Activated T-cell treated with anti-CD3 and anti-CD28 coated beads, Interleukin-2, amount 50 U/mL, for 4 hours (primary cell): ENCODE results near the gene PDE4D. TPM values are rescaled to one million over a fixed set of nuclear protein-coding genes. Genes with fewer than 3 reads are reported as not detected.

Source experiments
- ATAC-seq, 2 donors: fragments of 200-7000 bp; cut with Tn5 transposase; one replicate each; pipeline ENCODE4 v1.10.0; 2021
- DNase-seq: peaks from one replicate; pipeline ENCODE4 v3.0.0-alpha.2; 2020
- H3K27me3 Mint-ChIP-seq: one replicate; pipeline ENCODE4 v1.8.0; 2021; ENCODE audit warnings: low read depth, mixed read lengths
- H3K36me3 Mint-ChIP-seq: one replicate; pipeline ENCODE4 v1.8.0; 2022; ENCODE audit warnings: mixed read lengths; ENCODE audit not compliant: insufficient read depth
- H3K4me1 Mint-ChIP-seq: one replicate; pipeline ENCODE4 v1.8.0; 2021; ENCODE audit warnings: low read depth, mixed read lengths
- H3K4me3 Mint-ChIP-seq: one replicate; pipeline ENCODE4 v1.8.0; 2021; ENCODE audit warnings: mild to moderate bottlenecking, moderate library complexity, mixed read lengths
- H3K9me3 Mint-ChIP-seq: one replicate; pipeline ENCODE4 v1.8.0; 2021; ENCODE audit warnings: mixed read lengths
- total RNA-seq, 3 donors: library from RNA; stranded (reverse); gene quantifications; one replicate each; pipeline ENCODE4 v1.2.1, GENCODE V29; 2021

PDE4D gene
- total RNA-seq, 3 donors from 2014 or later, result 13.9 to 17.1 (median 16.7) TPM

DNA sequence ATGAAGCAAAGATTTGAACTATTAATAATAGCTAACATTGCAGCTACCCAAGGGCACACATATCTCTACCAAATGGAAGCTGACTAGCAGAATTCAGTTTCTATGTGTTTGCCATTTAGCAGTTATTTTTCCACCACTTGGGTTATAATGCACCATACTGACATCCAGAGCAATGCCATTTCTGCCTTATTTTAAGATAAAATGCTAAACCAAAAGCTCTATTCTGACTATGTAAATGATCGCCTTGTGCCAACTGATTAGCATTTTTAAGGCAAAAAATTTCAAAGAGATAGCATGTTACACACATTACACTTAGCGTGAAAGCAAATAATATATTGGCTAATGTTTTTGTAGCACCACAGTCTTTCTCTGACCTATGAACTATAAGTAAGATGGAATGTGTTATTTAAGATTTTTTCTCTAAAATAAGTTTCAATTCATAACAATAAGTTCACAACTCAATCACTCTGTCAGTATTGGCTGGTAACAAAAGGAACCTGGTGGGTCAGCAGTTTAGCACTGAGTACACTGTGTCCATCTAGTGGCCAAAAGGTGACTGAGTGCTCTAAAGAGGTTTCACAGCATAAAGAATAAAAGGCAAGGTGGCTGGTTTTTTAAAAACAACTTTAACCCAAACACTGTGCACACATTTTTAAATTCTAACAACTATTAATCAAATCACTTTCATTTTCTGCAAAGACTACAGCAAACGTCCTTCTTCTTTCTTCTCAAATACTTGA lies 443.5 kb downstream of the PDE4D start:
- H3K9me3 Mint-ChIP-seq, result no peaks in the 10 kb centered on the region
- H3K27me3 Mint-ChIP-seq, result no peaks in the 10 kb centered on the region
- DNase-seq, result no peak
- H3K4me3 Mint-ChIP-seq, result no peak overlapping the region
- H3K4me1 Mint-ChIP-seq, result no peaks in the 10 kb centered on the region
- no peak for ATAC-seq
- no peaks in the 10 kb centered on the region for H3K36me3 Mint-ChIP-seq

DNA sequence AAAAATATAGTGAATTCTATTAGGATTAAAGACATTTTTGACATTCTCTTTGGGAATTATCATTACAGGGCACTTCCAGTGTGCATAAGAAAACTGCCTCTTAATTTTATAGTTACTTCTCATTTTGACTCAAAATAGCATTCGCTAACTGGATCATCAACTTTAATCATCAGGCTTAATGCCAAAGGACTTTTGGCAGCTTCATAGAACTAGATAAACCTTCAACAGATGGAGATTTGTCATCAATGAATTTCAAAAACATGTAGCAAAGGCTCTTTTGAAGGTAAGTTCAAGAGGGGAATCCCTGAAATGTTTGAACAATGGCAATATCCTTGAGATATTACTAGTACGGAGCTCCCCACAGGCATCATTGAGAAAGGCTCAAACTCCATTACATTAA lies 447.2 kb downstream of the PDE4D start:
- DNase-seq, result no peak
- Mint-ChIP-seq H3K4me3 (no peak overlapping the region), H3K9me3 (no peaks in the 10 kb centered on the region), H3K4me1 (no peaks in the 10 kb centered on the region), H3K27me3 (no peaks in the 10 kb centered on the region), H3K36me3 (no peaks in the 10 kb centered on the region)
- ATAC-seq, result no peak

DNA sequence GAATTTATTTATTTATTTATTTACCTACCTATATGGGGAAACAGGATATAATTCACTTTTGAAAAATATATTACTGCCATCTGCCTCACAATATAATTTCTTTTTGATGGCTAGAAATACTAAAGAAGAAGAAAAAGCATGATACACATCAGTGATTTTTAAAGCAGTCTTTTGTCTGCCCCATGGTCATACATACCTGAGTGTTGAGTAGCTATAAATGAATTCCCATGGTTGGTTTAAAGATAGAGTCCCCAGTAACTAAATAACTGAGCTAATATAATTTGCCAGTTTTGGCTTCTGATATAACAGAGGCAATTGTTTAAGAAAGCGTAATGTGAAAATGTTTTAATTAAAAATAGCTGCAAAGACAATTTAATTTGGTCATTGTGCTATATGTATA lies 447.8 kb downstream of the PDE4D start:
- Mint-ChIP-seq H3K4me1 (no peaks in the 10 kb centered on the region), H3K36me3 (no peaks in the 10 kb centered on the region), H3K27me3 (no peaks in the 10 kb centered on the region), H3K9me3 (no peaks in the 10 kb centered on the region), H3K4me3 (no peak overlapping the region)
- ATAC-seq, result no peak
- DNase-seq, result no peak

DNA sequence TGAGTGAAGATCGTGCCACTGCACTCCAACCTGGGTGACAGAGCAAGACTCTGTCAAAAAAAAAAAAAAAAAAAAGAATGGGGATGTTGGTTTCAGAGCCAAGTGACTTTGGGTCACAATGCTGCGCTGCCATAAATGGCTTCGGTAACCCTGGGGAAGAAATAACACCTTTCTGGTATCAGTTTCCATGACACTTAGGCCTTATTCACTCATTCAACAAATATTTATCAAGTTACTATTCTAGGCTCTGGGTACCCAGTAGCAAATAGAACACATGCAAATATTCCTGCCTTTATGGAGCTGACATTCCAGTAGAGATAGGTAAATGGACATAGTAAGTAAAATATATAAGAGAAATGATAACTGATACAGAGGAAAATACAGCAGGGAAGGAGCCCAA lies 454.2 kb downstream of the PDE4D start:
- no peaks in the 10 kb centered on the region for H3K9me3 Mint-ChIP-seq

DNA sequence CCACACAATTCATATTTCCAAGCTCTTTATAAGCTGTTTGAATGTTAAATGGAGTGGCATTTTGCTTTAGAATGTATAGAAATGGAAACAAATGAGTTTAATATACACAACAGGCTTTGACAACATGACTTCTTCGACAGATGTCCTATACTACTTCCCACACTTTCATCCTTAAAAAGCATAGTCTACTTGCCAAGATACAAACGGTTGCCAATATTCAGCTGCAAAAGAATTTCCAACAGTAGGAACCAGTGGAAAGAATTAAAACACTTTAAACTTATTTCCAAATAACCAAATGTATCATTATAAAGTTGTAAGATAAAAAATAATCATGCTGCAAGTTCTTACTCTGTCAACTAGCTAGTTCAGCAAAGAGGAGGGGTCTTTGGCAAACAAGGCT lies 456.4 kb downstream of the PDE4D start:
- Mint-ChIP-seq H3K4me3 (no peak overlapping the region), H3K4me1 (no peaks in the 10 kb centered on the region), H3K9me3 (no peaks in the 10 kb centered on the region), H3K27me3 (no peaks in the 10 kb centered on the region), H3K36me3 (no peaks in the 10 kb centered on the region)
- ATAC-seq, result no peak
- DNase-seq, result no peak

More for the DNA sequence above, 454.2 kb downstream of the PDE4D start:
- DNase-seq, result no peak
- Mint-ChIP-seq H3K4me1 (no peaks in the 10 kb centered on the region), H3K36me3 (no peaks in the 10 kb centered on the region), H3K4me3 (no peak overlapping the region), H3K27me3 (no peaks in the 10 kb centered on the region)
- no peak for ATAC-seq

DNA sequence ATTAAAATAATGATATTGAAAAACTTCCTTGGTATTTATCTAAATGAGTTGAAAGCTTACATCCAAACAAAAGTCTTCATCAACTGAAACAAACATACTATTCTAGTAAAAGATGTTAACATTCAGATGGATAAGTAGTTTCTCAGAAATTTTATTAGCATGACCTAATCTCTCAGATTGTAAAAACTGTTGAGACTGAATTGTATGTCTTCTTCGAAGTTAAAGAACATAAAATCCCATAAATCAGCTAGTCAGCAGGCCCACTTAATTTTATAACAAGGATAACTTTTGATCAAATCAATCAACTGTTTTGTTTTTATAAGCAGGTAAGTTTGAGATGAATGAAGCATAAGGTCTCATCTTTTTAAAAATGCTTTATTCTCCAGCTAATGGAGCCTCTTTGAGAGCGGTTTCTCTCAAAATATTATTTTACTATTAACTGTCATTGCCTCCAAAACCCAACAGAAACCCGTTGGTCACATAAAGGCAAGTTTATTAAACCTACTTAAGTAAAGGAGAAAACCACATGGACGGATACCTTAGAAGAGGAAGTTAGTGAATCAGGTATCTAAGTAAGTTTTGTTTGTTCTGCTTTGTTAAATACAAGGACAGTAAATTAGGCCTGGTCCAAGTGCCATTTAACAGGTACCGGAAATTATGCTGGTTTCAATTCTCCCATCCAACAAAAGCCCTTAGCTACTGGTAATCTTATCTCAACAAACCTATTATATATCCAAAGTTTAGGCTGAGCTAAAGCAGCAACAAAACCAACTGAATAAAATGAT lies 457.0 kb downstream of the PDE4D start:
- Mint-ChIP-seq H3K4me1 (no peaks in the 10 kb centered on the region), H3K27me3 (peaks cover 1% of the 10 kb centered on the region), H3K4me3 (no peak overlapping the region), H3K9me3 (no peaks in the 10 kb centered on the region), H3K36me3 (no peaks in the 10 kb centered on the region)
- DNase-seq, result no peak
- no peak for ATAC-seq

DNA sequence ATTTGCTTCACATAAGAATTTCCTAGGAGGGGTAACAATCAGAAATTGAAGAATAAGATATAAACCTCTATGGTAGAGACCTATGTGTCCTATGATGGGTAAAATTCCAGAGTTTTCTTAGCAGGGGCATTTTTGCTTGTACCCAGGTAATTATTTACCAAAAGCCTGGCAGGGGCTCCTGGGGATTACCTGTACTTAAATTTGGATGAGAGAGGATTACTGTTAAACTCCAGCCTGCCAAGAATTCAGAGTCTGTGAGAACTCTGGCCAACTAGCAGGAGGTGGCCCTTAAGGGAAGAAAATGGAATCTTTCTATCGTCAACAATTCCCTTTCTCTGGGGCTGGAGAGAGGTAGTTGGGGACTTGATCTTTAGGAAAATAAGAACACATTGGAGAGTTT lies 460.4 kb downstream of the PDE4D start:
- H3K4me1 Mint-ChIP-seq, result no peaks in the 10 kb centered on the region
- H3K27me3 Mint-ChIP-seq, result peaks cover 1% of the 10 kb centered on the region
- no peak for ATAC-seq
- no peak overlapping the region for H3K4me3 Mint-ChIP-seq
- H3K9me3 Mint-ChIP-seq, result no peaks in the 10 kb centered on the region
- DNase-seq, result no peak
- no peaks in the 10 kb centered on the region for H3K36me3 Mint-ChIP-seq

DNA sequence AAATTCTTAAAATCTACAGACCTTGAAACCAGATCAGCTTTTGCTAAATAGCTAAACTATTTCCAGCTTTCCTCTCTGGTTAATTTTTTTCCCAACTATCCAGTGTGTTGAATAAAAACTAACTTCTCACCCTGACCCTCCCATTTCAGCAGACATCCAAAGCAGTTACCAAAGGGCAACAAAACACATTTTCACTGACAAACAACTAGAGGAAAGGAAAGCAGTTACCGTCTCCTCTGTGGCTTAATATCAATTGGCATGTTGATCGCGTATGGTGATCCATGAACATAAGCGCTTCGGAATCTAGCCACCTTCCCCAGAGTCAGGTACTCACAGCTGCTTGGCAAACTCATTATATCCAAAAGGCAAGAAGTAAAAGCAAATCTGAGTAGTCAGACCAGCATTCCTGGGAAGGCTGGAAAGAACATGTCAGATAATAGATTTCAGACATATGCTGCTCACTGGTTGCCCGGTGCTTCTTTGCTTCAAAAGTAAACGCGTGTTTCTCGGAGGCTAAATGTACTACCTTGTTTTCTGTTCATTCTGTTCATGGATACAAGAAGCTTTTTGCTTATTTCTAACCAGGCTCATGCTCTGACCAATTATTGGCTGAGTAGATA lies 463.4 kb downstream of the PDE4D start:
- H3K4me1 Mint-ChIP-seq, result no peaks in the 10 kb centered on the region
- H3K36me3 Mint-ChIP-seq, result no peaks in the 10 kb centered on the region
- H3K9me3 Mint-ChIP-seq, result no peaks in the 10 kb centered on the region
- DNase-seq, result no peak
- H3K4me3 Mint-ChIP-seq, result no peak overlapping the region
- peaks cover 4% of the 10 kb centered on the region for H3K27me3 Mint-ChIP-seq
- ATAC-seq, result no peak

DNA sequence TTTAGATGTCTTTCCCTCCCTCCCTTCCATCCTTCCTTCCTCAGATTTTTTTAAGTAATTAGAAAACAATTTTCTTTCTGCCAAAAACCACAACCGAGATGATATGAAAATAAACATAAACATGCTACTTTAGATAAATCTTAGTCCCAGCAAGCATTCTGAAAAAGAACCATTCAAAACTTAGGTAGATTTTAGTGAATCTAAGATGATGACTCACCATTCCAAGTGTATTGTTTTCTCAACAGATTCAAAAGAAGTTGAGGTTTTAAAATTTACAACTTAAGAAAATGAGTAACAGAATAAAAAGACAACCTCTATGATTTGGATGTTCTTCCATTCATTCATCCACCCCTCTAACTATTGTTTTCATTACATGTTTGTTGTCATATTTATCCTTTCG lies 465.1 kb downstream of the PDE4D start:
- H3K4me3 Mint-ChIP-seq, result no peak overlapping the region

DNA sequence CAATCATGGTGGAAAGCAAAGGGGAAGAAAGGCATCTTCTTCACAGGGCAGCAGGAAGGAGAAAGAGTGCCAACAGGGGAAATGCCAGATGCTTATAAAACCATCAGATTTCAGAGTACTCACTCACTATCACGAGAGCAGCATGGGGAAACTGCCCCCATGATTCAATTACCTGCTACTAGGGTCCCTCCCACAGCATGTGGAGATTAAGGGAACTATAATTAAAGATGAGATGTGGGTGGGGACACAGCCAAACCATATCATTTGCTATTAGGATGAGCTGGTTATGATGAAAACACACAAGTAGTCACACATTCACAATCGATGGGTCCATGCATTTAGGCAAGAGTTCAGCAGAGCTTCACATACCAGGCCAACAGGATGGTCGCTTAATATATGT lies 469.0 kb downstream of the PDE4D start:
- no peaks in the 10 kb centered on the region for H3K4me1 Mint-ChIP-seq
- H3K4me3 Mint-ChIP-seq, result no peak overlapping the region
- no peaks in the 10 kb centered on the region for H3K9me3 Mint-ChIP-seq
- H3K27me3 Mint-ChIP-seq, result peaks cover 3% of the 10 kb centered on the region
- DNase-seq (no peak), ATAC-seq (no peak)
- no peaks in the 10 kb centered on the region for H3K36me3 Mint-ChIP-seq

More for the DNA sequence above, 465.1 kb downstream of the PDE4D start:
- Mint-ChIP-seq H3K9me3 (no peaks in the 10 kb centered on the region), H3K36me3 (no peaks in the 10 kb centered on the region), H3K27me3 (peaks cover 4% of the 10 kb centered on the region), H3K4me1 (no peaks in the 10 kb centered on the region)
- DNase-seq (no peak), ATAC-seq (no peak)

DNA sequence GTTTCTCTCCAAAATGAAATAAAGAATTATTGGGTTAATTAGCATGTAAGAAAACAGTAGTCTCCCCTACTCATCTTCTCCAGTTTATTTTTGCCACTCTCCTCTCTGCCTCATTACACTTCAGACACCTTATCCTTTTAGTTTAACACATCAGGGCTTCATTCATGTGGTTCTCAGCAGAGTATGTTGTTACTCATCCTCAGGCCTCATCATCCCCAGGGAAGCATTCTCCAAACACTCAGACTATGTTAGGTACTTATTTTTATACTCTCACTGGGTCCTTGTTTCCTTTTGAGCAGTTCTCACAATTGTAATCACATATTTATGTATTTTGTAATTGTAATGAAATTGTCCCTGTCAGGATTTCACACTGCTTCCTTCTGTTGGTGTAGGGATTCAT lies 470.5 kb downstream of the PDE4D start:
- H3K27me3 Mint-ChIP-seq, result peaks cover 3% of the 10 kb centered on the region
- no peaks in the 10 kb centered on the region for H3K36me3 Mint-ChIP-seq
- H3K4me1 Mint-ChIP-seq, result no peaks in the 10 kb centered on the region
- H3K4me3 Mint-ChIP-seq, result no peak overlapping the region
- no peak for ATAC-seq
- no peak for DNase-seq
- H3K9me3 Mint-ChIP-seq, result no peaks in the 10 kb centered on the region

DNA sequence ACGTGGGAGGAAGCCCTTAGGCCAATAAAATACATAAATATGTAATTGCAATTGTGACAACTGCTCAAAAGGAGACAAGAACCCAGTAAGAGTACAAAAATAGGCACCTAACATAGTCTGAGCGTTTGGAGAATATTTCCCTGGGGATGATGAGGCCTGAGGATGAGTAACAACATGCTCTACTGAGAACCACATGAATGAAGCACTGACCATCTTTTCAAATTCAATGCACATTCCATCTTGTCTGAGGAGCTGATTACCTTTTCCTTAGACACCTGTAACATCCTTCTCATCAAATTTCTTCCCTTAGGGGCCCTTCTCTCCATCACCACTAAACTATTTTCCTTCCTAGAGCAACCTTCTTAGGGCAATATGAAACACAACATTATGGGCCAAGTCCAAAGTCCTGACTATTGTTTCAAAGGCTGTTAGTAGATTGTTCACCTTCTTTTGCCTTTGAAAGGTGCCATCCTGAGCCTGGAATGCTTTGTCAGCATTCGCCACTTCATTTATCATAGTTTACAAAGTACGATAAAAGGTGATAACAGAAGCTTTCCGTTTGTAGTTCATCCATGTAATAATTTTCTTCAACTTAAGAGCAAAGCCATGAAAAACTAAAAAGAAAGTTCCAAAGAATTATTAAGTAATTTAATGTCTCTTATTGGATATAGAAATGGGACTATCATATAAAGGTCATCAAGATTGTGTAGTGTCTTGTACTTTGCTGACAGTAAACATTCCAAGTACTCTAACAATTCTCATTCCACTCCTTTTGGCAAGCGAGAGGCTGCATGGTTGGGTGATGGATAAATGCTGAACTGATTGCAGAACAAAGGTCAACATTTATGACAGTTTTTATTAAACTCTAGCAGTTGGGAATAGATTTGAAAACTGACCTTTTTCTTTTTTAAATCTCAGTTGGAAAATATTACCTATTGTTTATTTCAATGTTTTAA lies 471.3 kb downstream of the PDE4D start:
- ATAC-seq (no peak), DNase-seq (no peak)
- peaks cover 3% of the 10 kb centered on the region for H3K27me3 Mint-ChIP-seq
- H3K4me1 Mint-ChIP-seq, result no peaks in the 10 kb centered on the region
- no peaks in the 10 kb centered on the region for H3K36me3 Mint-ChIP-seq
- H3K9me3 Mint-ChIP-seq, result no peaks in the 10 kb centered on the region
- no peak overlapping the region for H3K4me3 Mint-ChIP-seq

DNA sequence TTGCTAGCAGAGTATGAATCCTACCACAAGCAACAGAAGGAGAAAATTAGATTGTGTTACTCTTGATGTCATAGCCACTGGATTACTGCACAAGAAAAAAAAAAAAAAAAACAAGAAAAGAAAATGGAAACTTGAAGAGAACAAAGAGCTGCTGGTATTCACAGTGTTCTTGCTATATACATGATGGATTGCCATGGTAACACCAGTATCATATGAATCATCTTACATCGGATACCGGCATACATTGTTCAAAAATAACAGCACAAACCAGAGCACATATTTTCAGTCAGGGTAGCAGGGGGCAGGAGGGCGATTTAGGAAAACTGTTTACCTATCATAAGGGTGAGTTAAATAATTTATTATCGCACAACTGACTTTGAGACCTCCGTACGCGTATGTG lies 472.9 kb downstream of the PDE4D start:
- no peak for ATAC-seq
- no peak for DNase-seq
- Mint-ChIP-seq H3K4me1 (no peaks in the 10 kb centered on the region), H3K9me3 (no peaks in the 10 kb centered on the region), H3K27me3 (peaks cover 5% of the 10 kb centered on the region), H3K4me3 (no peak overlapping the region), H3K36me3 (no peaks in the 10 kb centered on the region)

DNA sequence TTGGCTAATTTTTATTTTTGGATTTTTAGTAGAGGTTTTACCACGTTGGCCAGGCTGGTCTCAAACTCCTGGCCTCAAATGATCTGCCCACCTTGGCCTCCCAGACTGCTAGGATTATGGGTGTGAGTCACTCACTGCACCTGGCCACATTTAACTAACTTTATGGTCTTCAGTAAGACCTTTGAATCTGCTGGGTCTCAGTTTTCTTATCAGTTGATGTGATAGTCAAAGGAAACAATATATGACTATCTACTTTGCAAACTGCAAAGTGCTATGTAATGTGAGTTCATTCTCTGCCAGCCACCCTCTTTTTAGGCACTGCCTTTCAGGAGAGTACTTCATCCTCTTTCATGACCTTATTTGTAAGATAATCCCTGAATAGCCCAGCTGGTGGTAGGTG lies 474.7 kb downstream of the PDE4D start:
- no peaks in the 10 kb centered on the region for H3K4me1 Mint-ChIP-seq
- H3K27me3 Mint-ChIP-seq, result peaks cover 5% of the 10 kb centered on the region
- no peak overlapping the region for H3K4me3 Mint-ChIP-seq
- ATAC-seq, result no peak
- DNase-seq, result no peak
- H3K36me3 Mint-ChIP-seq, result no peaks in the 10 kb centered on the region
- H3K9me3 Mint-ChIP-seq, result no peaks in the 10 kb centered on the region
